HG03575 (cell line): ENCODE measurements around the gene SLC25A26.
"Not testable (repeated sequence)": the region's sequence is repeated elsewhere in the genome, so short reads cannot be mapped to it uniquely, and the experiment has no call there.

ENCODE experiments used
- ATAC-seq: cut with Tn5 transposase; IDR thresholded peaks from one replicate; pipeline ENCODE4 v1.9.1; 2021; ENCODE audit not compliant: unreplicated experiment, insufficient number of reproducible peaks, low FRiP score; ENCODE audit errors: extremely low read depth

The SLC25A26 gene

DNA sequence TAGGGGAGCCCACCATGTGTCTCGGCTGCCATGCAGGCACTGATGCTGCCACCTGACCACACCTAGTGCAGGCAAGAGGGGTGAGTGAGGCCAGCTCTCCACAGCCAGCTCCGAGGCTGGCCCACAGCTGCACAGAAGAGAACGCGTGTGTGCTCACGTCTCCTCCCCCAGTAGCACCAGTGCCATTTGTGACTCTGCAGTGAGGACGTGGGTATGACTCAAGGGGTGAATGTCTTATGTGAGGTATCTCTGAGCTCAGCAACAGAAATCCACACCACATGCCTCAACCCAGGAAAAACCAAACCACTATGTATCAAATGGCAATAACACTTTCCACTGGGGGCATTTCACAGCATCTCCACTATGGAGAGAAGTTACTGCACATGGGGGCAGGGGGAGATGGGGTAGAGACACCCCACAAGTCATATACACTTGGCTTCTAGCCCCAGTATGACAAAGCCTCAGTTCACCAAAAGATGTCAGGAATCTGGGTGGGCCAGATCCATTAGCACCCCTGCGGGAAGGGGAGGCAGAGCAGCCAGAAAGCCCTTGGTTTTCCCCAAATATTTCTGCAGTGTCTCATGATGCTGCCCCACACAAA, 192.4 kb downstream of the SLC25A26 start:
- no peak for ATAC-seq

- no peak for ATAC-seq
These were observed 194.0 kb downstream of the SLC25A26 start for GRCh38 chr3:66414846-66415245.

DNA sequence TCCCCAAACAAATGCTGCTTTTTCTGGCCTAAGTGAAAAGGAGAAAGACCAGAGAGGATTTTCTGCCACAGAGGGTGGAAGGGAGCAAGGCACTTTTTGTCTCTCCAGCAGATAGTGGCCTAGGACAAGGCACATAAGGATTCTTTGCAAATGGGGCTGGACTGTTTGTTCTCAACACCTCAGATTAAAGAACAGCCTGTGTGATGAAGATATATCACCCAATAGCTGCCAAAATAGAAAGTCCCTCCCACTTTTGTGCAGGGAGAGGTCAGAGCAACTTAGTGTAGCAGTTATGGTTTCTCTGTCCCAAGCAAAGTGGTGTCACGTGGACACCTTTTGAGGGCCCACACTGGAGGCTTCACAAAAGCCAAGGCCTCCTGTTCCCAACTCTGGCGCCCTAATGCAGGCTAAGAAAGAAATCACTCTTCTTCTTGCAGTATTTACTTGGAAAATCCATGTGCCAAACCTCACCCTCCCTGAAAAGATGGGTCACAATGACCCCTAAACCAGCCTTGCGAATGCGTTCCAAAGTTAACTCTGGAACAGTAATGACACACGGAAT, 195.1 kb downstream of the SLC25A26 start:
- no peak for ATAC-seq

DNA sequence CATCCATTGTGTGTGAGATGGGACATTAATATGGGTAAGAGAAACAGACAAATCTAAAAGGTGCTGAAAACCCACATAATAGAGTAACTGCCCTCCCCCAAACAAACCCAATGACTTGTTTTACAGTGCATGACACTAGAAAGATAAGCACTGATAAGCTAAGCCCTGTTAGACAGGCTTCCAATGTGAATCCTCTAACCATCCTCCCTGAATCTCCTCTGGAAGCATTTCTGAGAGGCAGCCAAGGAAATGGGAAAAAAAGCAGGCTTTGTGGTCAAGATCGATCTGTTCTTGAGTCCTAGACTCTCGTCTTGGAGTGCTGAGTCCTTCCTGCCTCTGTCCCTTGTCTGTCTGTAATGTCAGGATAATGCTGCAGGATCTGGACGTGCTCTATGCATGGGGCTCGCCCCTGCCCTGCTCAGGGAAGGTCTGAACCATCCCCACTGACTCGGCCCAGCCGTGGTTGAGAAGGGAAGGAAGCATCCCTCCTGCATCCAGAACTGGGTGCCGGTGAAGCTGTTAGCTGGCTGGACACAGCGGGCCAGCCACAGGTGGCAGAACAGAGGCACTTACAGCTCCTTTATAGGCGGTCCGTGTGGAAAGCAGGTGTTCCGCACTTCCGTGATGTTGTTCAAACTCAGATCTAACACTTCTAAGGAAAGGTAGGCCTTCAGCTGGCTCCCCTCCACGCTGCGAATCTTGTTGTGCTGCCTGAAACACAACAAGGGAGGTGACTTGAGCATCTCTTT, 195.9 kb downstream of the SLC25A26 start:
- no peak for ATAC-seq

- ATAC-seq = no peak
These were observed 197.7 kb downstream of the SLC25A26 start for GRCh38 chr3:66418475-66418931.

- ATAC-seq = no peak
These were observed 198.2 kb downstream of the SLC25A26 start for GRCh38 chr3:66419036-66419435.

GRCh38 chr3:66421144-66421543, 200.3 kb downstream of the SLC25A26 start:
- not testable (repeated sequence) for ATAC-seq

GRCh38 chr3:66421893-66422292, 201.1 kb downstream of the SLC25A26 start:
- not testable (repeated sequence) for ATAC-seq

DNA sequence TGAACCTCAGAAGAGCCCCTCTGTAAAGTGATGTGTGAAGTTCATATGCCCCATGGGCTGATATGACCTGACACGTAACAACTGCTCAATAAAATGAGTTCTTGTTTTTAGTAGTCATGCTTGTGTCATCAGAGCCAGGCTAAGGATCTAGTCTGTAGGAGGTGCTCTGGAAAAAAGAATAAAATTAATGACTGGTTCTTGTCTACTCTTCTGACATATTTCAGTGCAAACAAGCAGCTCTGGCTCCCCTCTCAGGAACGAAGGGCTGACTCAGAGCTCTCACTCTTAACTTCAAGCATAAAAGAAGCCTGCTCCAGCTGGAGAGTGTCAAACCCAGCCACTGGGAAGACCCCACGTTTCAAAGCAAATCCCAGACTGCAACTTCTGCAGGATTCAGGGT, 203.0 kb downstream of the SLC25A26 start:
- no peak for ATAC-seq

GRCh38 chr3:66425032-66425431, 204.2 kb downstream of the SLC25A26 start:
- ATAC-seq = no peak

- no peak for ATAC-seq
These were observed 204.8 kb downstream of the SLC25A26 start for GRCh38 chr3:66425576-66426114.

GRCh38 chr3:66426135-66426534, 205.3 kb downstream of the SLC25A26 start:
- ATAC-seq = no peak

- ATAC-seq = no peak
These were observed 206.6 kb downstream of the SLC25A26 start for GRCh38 chr3:66427352-66427751.

DNA sequence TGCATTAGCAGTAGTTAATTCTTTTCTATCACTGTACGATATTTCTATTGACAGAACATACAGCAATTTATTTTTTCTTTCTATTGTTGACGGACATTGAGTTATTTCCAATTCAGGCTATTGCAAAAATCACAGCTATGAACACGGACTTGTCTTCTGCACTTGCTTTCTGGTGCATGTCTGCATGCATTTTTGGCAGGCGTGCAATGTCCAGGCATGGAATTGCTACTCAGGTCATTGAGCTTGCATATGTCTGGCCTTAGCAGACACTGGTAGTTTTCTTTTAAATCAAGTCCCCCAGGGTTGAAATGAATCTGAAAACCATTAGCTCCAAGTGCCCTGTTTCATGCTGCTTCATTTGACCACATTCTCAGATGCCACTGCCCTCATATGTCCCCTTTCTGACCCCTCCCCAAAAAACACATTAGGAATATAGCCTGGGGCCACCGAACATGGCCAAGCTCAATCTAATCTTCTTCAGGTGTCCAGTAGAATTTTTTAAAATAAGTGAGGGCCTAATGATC, 207.2 kb downstream of the SLC25A26 start:
- no peak for ATAC-seq
